Stimulated activated naive CD8-positive, alpha-beta T cell treated with anti-CD3 and anti-CD28 coated beads, Interleukin-15, amount 100 ng/mL, for 72 hours (primary cell): ENCODE measurements around the gene SESN1.
A peak's percentile ranks its signal among the peaks of the same experiment; 100 is the strongest.

ENCODE experiments used
- ATAC-seq: fragments of 150-1000 bp; cut with Tn5 transposase; 2 replicates; pipeline ENCODE4 v1.10.0; 2021; ENCODE audit warnings: mild to moderate bottlenecking, moderate library complexity
- DNase-seq, 2 donors: peaks; one replicate each; pipeline ENCODE4 v3.0.0; 2021 to 2022
- H3K27ac Mint-ChIP-seq, 2 donors: one replicate each; pipeline ENCODE4 v1.8.0; 2022; ENCODE audit warnings: mild to moderate bottlenecking in 2 of 2, mixed read lengths in 2 of 2, moderate library complexity in 2 of 2
- H3K27me3 Mint-ChIP-seq: one replicate; pipeline ENCODE4 v1.8.0; 2022; ENCODE audit warnings: mixed read lengths
- H3K4me1 Mint-ChIP-seq: one replicate; pipeline ENCODE4 v1.8.0; 2022; ENCODE audit warnings: mild to moderate bottlenecking, mixed read lengths
- H3K4me3 Mint-ChIP-seq, 2 donors: one replicate each; pipeline ENCODE4 v1.8.0; 2022; ENCODE audit warnings: mild to moderate bottlenecking in 2 of 2, mixed read lengths in 2 of 2, moderate library complexity in 1 of 2
- H3K9me3 Mint-ChIP-seq, 2 donors: one replicate each; pipeline ENCODE4 v1.8.0; 2022; ENCODE audit warnings: mixed read lengths in 2 of 2

SESN1 gene

DNA sequence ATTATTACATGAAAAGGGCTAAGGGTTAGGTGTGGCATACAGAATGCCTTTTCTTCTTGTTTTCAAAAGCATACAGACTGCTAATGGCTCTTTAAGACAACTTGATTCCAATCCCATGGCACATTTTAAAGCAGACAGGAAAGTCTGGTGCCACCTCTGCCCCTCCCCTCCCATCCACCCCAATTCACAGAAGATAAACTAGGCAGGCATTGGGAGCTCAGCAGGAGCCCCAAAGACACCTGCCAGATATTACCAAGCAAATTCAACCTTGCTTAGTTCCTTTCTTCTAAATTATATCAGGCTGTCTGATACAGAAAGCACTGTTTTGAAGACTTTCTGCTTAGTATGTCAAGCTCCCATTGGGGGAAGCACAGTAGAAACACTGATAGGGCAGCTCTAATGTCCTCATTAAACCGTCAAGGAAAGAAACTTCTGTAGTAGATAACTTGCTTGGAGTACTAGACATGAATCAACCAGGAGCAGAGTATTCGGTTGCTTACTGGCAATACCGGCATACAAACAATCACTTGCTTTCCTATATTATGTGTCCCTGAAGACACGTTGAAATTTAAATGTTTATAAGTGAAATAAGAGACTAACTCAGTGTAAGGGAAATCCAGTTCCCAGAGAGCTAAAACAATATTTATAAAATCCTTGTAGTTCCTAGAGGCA, 13.0 kb downstream of the SESN1 start:
- Mint-ChIP-seq H3K9me3 (no peaks in the 10 kb centered on the region), H3K27ac (no peak overlapping the region), H3K4me3 (no peak overlapping the region), H3K27me3 (no peaks in the 10 kb centered on the region), H3K4me1 (no peaks in the 10 kb centered on the region)
- ATAC-seq (no peak), DNase-seq (no peak)

DNA sequence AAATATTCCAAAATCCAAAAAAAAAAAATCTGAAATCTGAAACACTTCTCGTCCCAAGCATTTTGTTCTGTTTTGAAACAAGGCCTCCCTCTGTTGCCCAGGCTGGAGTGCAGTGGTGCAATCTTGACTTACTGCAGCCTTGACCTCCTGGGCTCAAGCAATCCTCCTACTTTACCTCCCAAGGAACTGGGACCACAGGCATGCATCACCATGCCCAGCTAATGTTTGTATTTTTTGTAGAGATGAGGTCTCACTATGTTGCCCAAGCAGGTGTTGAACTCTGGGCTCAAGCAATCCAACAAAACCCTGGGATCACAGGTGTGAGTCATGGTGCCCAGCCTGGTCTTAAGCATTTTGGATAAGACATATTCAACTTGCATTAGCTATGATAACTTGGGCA, 13.6 kb downstream of the SESN1 start:
- DNase-seq = no peak
- no peaks in the 10 kb centered on the region for H3K9me3 Mint-ChIP-seq
- no peaks in the 10 kb centered on the region for H3K27me3 Mint-ChIP-seq
- no peaks in the 10 kb centered on the region for H3K4me1 Mint-ChIP-seq
- no peak overlapping the region for H3K4me3 Mint-ChIP-seq
- ATAC-seq = no peak
- H3K27ac Mint-ChIP-seq = no peak overlapping the region

DNA sequence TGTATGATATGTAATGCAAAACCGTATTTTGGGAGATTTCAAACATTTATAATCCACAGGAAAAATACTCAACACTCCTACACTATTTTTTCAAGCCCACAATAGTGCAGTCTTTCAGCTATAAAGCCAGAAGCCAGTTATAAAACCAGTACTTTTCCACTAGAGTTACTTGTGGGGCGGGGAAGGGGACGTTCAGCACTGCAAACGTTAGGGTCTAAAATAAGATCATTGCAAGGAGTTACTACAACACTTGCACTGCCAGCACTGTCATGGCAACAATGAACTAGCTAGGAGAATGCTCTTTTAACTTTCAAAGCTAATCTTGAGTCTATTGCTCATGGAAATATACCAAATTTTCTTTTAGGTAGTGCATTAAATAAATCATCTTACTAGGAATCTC, 14.7 kb downstream of the SESN1 start:
- Mint-ChIP-seq H3K4me3 (no peak overlapping the region), H3K27me3 (no peaks in the 10 kb centered on the region), H3K27ac (no peak overlapping the region), H3K4me1 (no peaks in the 10 kb centered on the region), H3K9me3 (no peaks in the 10 kb centered on the region)
- no peak for DNase-seq
- no peak for ATAC-seq

DNA sequence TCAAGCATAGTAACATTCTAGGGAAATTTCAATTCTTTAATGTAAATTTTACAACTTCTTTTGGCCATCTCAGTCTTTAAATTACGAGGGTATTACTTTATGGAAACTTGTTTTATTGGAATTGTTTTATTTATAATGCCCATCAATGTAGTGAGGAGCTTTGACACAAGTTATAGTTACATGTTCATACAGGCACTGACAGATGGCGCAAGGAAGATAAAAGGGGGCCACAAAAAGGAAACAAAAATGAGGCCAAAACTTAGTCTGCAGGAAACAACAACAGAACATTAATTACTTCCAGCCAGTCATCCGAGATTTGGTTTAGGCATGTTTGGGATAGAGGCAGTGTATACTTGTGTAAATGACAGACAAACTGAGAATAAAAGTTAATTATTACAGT, 18.3 kb downstream of the SESN1 start:
- H3K27ac Mint-ChIP-seq = no peak overlapping the region
- no peak overlapping the region for H3K4me3 Mint-ChIP-seq
- ATAC-seq = no peak
- DNase-seq = no peak
- H3K4me1 Mint-ChIP-seq = peaks cover 11% of the 10 kb centered on the region
- H3K9me3 Mint-ChIP-seq = no peaks in the 10 kb centered on the region
- H3K27me3 Mint-ChIP-seq = no peaks in the 10 kb centered on the region

DNA sequence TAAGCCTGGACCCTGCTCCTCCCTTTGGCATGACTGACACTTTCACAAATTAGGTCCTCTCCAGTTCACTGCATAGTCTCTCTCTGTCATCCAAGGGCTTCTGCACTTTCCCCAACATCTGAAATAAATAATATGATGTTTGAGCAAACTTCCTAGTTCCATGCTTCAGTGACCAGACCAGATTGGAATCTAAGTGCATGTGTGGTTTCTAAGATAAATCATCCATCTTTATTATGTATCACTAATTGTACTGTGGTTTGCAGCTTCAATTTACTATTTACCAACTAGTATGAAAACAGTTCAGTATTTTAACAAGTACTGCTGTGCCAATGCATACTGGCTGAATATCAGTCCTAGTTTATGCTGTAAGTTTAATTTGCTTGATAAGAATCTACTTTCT, 18.7 kb downstream of the SESN1 start:
- no peak for DNase-seq
- H3K4me1 Mint-ChIP-seq = peaks cover 16% of the 10 kb centered on the region
- H3K4me3 Mint-ChIP-seq = no peak overlapping the region
- ATAC-seq = no peak
- no peaks in the 10 kb centered on the region for H3K27me3 Mint-ChIP-seq
- no peaks in the 10 kb centered on the region for H3K9me3 Mint-ChIP-seq
- peak overlapping the region in 1 of 2 donors; percentile 0 for H3K27ac Mint-ChIP-seq

DNA sequence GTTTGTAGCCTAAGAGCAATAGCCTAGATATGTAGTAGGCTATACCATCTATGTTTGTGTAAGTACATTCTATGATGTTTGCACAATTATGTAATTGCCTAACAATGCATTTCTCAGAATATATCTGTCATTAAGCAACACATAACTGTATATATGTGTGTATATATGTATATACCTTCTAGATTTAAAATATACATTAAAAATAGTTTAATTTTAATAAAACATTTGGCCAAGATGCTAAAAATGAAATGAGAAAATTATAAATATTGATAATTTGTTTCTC, 20.6 kb downstream of the SESN1 start:
- ATAC-seq (no peak), DNase-seq (no peak)
- Mint-ChIP-seq H3K4me3 (no peak overlapping the region), H3K27ac (no peak overlapping the region), H3K4me1 (peaks cover 20% of the 10 kb centered on the region), H3K27me3 (no peaks in the 10 kb centered on the region), H3K9me3 (no peaks in the 10 kb centered on the region)

DNA sequence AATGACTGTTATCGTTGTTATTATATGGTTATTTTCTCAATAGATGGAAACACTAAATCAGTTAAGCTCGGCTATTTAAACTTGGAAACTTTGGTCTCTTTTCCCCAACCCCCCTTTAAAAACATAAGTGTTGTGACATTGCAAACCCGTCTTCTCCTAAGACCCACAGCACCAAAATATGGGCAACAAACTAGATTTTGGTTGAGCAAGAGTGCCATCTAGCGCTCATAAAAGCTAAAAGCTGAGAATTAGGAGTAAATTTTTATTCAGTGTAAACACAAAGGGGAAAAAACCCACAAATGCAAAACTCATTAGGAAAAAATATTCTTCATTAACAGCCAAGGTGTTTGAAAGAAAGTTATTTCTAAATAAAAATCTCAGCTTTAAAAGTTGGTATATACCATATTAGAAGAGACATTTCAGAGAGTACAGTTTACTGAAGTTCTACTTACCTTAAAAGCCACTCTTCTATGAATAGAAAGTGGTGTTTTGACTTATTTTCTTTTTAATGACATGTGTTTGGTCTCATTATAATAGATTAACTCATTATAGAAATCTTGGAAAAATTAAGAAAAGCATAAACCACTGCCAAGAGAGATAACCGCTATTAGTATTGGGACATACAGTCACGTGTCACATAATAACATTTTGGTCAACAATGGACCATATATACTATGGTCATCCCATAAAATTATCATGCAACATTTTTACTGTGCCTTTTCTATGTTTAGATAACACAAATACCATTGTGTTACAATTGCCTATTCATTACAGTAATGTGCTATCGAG, 21.1 kb downstream of the SESN1 start:
- Mint-ChIP-seq H3K4me3 (peak overlapping the region in 1 of 2 donors; percentile 13), H3K9me3 (no peaks in the 10 kb centered on the region), H3K27me3 (no peaks in the 10 kb centered on the region), H3K27ac (no peak overlapping the region), H3K4me1 (peaks cover 20% of the 10 kb centered on the region)
- ATAC-seq = peak; percentile 72
- DNase-seq = peak; percentile 41 to 56

DNA sequence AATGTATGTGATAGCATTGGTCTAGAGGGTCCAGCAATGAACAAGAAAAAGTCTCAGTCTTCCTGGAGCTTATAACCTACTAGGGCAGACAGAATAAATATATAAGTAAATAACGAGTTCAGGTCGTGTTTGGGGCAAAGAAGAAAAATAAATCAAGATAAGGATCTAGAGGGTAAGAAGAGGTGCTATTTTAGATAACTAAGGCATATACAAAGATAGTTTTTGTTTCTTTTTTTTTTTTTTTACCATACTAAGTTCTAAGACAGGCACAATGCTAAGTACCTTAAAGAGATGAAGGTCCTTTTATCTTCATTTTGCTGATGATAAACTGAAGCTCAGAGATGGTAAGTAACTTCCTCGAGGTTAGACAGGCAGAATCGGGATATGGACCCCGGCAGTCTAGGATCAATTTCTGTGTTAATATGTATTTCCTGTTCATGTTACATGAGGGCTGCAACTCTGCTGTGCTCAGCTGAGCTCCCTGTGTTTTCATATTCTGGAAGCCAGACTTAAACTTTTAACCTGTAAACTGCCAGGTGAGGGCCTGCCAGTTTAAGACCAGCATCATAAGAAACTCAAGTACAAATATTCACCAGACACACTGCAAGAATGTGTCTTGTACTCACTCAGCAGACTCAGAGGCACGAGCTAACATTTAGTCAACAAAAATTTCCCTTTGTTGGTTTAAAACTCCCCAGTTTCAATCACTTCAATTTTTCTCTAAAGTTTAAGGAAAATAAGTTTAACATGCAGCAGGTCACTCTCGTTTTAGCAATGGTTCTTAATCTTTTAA, 23.3 kb downstream of the SESN1 start:
- peak overlapping the region; percentile 43 to 63 for H3K4me3 Mint-ChIP-seq
- no peak for ATAC-seq
- peak overlapping the region in 1 of 2 donors; percentile 44 for H3K27ac Mint-ChIP-seq
- no peaks in the 10 kb centered on the region for H3K9me3 Mint-ChIP-seq
- peaks cover 20% of the 10 kb centered on the region for H3K4me1 Mint-ChIP-seq
- DNase-seq = no peak
- no peaks in the 10 kb centered on the region for H3K27me3 Mint-ChIP-seq

DNA sequence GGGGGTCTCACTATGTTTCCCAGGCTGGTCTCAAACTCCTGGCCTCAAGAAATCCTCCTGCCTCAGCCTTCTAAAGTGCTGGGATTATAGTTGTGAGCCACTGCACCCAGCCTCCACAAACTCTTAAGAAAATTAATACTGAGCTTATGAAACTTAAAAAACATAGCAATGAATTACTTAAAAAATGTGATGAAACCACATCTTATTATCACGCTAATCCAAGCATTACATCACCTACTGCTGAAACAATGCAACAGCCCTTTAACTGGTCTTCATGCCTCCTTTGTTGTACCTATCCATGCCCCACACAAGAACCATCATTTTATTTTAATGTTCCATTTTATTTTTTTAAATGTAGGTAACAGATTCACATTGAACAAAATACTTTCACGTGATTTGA, 24.9 kb downstream of the SESN1 start:
- Mint-ChIP-seq H3K9me3 (no peaks in the 10 kb centered on the region), H3K4me1 (peaks cover 20% of the 10 kb centered on the region), H3K27me3 (no peaks in the 10 kb centered on the region), H3K4me3 (no peak overlapping the region), H3K27ac (peak overlapping the region in 1 of 2 donors; percentile 27)
- DNase-seq (no peak), ATAC-seq (no peak)

DNA sequence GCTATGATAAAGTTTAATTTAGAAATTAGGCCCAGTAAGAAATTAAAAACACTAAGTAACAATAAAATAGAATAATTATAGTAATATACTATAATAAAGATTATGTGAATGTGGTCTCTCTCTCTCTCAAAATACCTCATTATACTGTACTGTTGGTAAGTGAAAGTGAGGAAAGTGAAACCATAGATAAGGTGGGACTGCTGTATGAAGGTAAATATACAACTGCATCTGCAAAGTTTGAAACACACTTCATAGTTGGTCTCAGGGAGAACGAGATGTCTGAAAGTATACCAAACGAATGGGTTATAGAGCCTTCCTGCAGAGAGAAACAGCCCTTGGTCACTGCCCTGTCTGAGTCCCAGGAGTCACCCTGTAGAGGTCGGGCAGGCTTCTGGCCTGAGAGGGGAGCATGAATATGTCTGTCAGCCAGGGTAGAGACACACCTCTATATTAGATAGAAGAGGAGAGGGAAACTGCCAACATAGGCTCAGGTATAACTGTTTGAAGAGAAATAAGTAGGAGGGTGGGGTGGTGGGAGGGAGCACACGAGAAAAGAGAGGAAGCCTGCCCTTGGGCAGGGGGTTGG, 31.8 kb downstream of the SESN1 start:
- H3K27me3 Mint-ChIP-seq = no peaks in the 10 kb centered on the region
- no peak for DNase-seq
- H3K4me3 Mint-ChIP-seq = no peak overlapping the region
- no peak for ATAC-seq
- no peak overlapping the region for H3K27ac Mint-ChIP-seq
- no peaks in the 10 kb centered on the region for H3K9me3 Mint-ChIP-seq
- peaks cover 49% of the 10 kb centered on the region for H3K4me1 Mint-ChIP-seq

DNA sequence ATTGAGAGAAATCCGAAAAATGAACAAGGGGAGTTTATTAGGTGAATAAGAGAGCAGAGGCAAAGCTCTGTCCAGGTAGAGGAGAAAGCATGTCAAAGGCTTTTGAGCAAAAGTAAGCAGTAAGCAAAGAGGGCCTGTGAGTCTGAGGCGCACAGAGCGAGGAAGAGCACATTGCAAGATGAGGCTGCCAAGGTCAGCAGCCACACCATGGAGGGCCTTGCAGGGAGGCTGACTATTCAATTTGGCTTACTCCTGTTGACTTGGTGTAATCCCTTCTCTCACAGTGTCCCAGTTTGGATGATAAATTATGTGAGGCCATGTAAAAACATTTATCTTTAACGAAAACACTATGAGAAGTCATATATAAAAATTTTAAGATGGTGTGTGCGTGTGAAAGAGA, 32.4 kb downstream of the SESN1 start:
- Mint-ChIP-seq H3K9me3 (no peaks in the 10 kb centered on the region), H3K27me3 (no peaks in the 10 kb centered on the region), H3K4me1 (peaks cover 49% of the 10 kb centered on the region), H3K4me3 (no peak overlapping the region), H3K27ac (no peak overlapping the region)
- DNase-seq (no peak), ATAC-seq (no peak)

DNA sequence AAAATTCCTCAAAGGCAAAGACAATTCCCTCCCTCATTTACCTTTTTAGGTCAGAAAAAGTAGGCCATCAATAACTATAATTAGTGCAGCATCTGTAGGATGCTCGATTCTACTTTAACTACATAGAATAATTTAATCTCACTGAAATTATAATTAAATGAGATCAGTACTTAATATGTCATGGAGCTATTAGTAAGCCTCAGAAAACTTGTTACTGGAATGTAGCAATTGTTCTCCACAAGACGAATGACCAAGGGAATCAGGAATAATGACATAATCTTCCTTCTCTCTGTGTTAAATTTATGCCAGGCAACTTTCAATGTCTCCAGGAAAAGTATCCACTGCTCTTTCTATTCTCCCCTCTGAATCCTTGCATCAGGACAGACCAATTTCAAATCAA, 34.1 kb downstream of the SESN1 start:
- Mint-ChIP-seq H3K4me3 (no peak overlapping the region), H3K27me3 (no peaks in the 10 kb centered on the region), H3K4me1 (peaks cover 59% of the 10 kb centered on the region), H3K27ac (peak overlapping the region in 1 of 2 donors; percentile 76), H3K9me3 (no peaks in the 10 kb centered on the region)
- DNase-seq (no peak), ATAC-seq (no peak)

DNA sequence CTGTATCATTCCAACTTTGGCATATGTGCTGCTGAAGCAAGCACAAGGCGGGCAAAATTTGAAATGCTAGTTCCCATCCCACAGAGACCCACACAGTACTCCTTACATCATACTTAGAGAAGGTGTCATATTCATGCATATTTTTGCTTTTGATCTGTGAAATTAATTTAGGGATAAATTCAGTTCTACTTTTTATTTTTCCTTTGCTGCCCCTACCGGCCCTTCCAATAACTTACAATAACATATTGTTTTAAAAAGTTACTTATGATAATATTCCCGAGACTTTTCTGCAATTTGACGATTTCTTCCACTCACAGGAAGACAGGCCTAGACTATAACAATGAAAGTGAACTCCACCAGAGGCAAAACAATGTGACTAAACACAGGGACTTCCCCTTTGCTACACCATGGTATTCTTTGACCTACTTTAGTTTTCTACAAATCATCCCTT, 35.0 kb downstream of the SESN1 start:
- DNase-seq (no peak), ATAC-seq (peak; percentile 99)
- Mint-ChIP-seq H3K9me3 (no peaks in the 10 kb centered on the region), H3K4me3 (peak overlapping the region; percentile 56 to 66), H3K27ac (peak overlapping the region; percentile 2 to 93), H3K4me1 (peaks cover 59% of the 10 kb centered on the region), H3K27me3 (no peaks in the 10 kb centered on the region)

DNA sequence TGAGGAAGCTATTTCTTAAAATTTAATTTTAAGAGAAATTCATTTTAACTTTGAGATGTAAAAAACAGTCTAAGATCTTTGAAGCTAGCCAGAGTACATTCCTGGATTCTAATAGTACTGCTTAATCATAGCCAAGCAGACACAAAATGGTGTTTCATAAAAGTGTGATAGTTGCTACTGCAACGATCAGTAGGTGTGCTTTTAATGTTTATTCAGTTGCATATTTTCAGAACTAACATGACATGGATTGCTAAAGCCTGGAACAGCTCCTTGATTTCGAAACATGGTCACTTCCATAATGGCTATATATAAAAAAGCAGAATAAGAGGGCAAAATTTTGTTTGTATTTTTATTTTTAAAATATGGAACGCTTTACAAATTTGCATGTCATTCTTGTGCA, 35.5 kb downstream of the SESN1 start:
- Mint-ChIP-seq H3K27ac (peak overlapping the region in 1 of 2 donors; percentile 10), H3K4me1 (peaks cover 56% of the 10 kb centered on the region), H3K9me3 (no peaks in the 10 kb centered on the region), H3K4me3 (peak overlapping the region; percentile 15 to 66), H3K27me3 (no peaks in the 10 kb centered on the region)
- ATAC-seq (no peak), DNase-seq (no peak)

DNA sequence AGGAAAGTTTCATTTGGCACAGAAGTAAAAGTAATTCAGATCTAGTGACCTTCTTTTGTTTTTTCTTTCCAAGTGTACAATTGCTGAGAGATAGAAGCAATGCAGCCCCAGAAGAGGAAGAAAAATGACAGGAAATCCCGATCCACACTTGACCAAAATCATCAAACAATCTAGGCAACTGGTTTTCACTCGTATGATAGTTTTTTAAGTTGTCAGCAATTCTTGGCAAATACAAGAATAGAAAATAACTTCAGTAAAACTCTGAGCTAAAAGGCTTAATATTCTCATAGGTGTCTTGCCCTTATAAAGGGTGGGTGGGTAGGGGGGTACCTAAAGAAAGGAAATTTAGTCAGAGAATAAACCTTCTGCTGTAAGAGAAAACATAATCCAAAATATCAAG, 36.0 kb downstream of the SESN1 start:
- Mint-ChIP-seq H3K27me3 (no peaks in the 10 kb centered on the region), H3K4me1 (peaks cover 54% of the 10 kb centered on the region), H3K4me3 (no peak overlapping the region), H3K27ac (peak overlapping the region in 1 of 2 donors; percentile 44), H3K9me3 (no peaks in the 10 kb centered on the region)
- DNase-seq = no peak
- no peak for ATAC-seq

DNA sequence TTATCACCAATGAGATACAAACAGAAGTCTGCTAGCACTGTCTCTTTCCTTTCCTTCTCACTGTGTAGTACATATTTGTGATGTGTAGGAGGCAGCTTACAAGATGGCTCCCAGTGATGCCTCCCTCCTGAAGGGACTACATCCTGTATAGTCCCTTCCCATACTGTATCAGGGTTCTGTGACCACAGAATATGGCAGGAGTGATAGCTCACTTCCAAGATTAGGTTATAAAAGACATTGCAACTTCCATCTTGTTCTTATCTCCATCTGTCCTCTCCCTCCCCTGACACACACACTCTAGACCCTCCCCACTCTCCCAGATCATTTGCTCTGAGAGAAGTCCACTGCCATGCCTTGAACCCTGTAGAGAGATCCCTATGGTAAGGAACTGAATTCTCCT, 38.0 kb downstream of the SESN1 start:
- Mint-ChIP-seq H3K27me3 (no peaks in the 10 kb centered on the region), H3K9me3 (no peaks in the 10 kb centered on the region), H3K27ac (no peak overlapping the region), H3K4me1 (peaks cover 45% of the 10 kb centered on the region), H3K4me3 (no peak overlapping the region)
- no peak for DNase-seq
- ATAC-seq = no peak
